SK-N-SH (cell line): ENCODE results near the gene GPT2.

Experiments used
- CTCF ChIP-seq: fragments of 200-600 bp; sonication (generic); IDR thresholded peaks from 2 replicates; pipeline ENCODE4 v1.6.1; 2017; ENCODE audit warnings: antibody characterized with exemption, mild to moderate bottlenecking, moderate library complexity
- TAF1 ChIP-seq: IDR thresholded peaks from 2 replicates; pipeline ENCODE4 v1.6.1; 2012; ENCODE audit warnings: low read depth, mild to moderate bottlenecking, low read length, moderate library complexity, borderline replicate concordance
- USF1 ChIP-seq: IDR thresholded peaks from 2 replicates; pipeline ENCODE4 v1.4.0; 2012; ENCODE audit warnings: low read depth, borderline replicate concordance
- YY1 ChIP-seq: IDR thresholded peaks from 2 replicates; pipeline ENCODE4 v1.4.0; 2012; ENCODE audit warnings: low read depth, mild to moderate bottlenecking

- TF ChIP-seq USF1 (no peak), CTCF (no peak), TAF1 (no peak), YY1 (no peak)
Observed at GRCh38 chr16:46899443-46900143, 15.4 kb downstream of the GPT2 start.
